Myocyte (in vitro differentiated cells): ENCODE data around the gene TRIO. TPM values are rescaled to one million over a fixed set of nuclear protein-coding genes. Genes with fewer than 3 reads are reported as not detected.

Experiments used
- DNase-seq: peaks from one replicate; pipeline ENCODE4 v3.0.0-alpha.2; 2012; ENCODE audit warnings: low read depth
- total RNA-seq: library from RNA; depleted of rRNA; stranded (reverse); fragments of >200 nt; gene quantifications from 2 replicates; pipeline ENCODE4 v1.2.3, GENCODE V29; 2014

TRIO gene
- total RNA-seq, 1 donor from 2014 or later: 126 TPM

GRCh38 chr5:14244721-14245120, 101.6 kb downstream of the TRIO start:
- DNase-seq: no peak

DNA sequence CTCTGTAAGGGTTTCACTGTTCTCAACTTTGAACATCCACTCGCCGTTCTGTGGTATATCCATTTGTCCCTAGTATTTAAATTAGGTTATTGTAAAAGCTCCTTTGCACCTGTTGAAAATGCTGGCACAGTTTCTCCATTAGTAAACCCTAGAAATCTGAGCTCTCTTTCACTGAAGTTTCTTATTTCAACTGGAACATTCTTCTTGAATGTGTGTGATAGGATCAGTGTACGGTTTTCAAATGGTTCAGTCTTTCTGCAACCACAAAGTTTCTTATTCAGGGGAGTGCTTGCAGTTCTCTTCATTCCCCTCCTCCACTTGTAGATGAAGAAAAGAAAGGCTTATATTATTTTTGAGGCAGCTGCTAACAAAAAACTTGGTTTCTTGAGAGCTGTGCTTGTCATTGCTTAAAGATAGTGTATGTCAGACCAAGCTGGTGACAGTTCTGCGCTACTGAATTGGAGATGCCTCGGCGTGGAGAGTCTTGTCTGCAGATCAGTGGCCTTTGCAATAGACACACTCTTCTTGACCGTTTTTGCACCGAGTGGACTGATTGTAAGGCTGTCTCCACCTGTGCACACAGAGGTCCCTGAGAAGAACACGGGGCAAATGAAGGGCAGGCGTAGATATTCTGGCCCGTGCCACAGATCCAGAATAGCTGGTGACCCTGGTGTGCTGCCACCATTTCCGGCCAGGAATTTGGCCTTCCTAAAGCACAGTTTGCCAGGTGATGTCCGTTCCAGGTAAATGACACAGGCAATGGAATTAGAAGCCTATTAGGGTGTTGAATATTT, 102.2 kb downstream of the TRIO start:
- DNase-seq: peak; percentile 89

GRCh38 chr5:14246350-14247053, 103.4 kb downstream of the TRIO start:
- peak; percentile 50 for DNase-seq

DNA sequence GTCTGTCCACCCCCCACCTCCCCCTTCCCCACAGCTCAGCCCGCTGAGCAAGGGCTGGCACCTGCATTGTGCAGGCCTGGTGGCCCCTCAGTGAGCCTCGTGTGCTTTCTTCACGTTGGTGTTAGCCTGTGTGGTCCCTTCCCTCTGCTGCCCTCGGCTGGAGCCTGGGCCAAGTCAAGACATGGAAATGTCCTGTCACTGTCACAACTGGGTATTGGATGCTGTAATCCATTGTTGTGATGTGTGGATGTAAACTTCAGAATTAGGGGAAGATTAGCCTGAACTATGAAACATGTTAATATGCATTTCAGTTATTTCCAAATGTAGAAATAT, 103.9 kb downstream of the TRIO start:
- no peak for DNase-seq

GRCh38 chr5:14249258-14250082, 106.3 kb downstream of the TRIO start:
- no peak for DNase-seq

DNA sequence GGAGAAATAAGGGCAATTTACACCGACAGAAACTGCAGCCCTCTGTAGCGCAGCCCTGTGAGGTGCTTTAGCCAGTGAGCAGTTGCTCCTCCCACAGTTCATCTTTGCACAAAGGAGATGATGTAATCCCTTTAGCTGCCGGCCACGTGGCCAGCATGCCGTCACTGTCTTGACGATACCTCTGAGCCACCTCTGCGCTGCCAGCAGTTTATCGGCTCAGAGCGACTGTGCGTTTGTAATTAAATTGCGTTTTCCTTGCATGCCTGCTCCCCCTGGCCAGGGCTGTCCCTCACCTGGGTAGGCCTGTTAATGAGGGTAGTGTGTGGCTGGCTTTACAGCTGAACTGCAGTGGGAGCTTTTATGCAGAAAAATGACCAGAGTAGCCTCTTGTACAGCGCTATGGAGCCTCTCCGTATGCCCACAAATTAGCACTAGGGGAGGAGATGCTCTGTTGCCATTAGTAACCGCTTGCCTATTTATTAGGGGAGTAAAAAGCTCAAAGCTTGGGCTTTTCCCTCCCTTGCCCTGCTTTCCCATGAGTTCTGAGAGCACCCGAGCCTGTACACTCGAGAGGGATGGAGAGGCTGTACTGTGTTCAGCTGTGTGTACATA, 107.0 kb downstream of the TRIO start:
- no peak for DNase-seq

DNA sequence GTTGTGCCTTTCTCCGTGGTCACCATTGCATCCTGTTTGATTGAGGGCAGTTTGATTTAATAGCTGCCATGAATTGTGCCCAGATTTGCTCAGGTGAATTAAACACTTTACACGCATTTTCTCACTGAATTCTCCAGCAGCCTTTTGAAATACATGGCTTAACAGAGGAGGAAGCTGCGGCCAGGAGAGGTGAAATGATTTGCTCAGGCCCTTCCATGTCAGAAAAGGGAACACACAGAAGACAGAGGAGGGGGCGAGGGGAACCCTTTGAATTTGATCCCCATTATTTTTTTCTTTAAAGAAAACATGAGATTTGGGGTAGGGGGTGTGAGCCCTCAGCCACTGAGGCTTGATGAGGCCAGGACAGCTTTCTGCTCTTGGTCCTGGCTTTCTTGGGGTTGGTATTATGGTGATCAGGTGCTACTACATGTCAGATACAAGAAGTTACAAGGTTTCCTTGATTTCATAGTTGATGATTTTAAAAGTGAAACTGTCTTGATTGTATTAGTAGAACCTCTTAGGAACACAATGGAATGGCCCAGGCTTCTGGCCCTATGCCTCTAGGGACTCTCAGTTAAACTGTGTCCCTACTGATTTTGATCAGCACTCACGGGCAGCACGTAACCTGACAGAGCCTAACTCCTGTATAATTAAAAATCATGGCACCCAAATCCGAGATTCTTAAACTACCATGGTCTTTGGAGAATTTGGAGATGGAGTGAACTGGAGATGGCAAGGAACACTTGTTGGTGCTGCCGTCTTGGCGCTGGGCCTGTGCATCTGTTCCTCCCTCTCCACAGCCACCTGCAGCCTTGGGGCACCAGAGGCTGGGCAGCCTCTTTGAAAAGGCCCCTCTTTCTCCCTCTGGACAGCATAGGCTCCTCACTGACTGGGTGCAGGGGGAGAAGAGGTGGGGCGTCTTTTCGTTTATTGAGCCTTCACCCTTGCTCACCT, 107.9 kb downstream of the TRIO start:
- DNase-seq: no peak

- no peak for DNase-seq
Measured at GRCh38 chr5:14251733-14252132, 108.6 kb downstream of the TRIO start.

GRCh38 chr5:14252793-14253192, 109.7 kb downstream of the TRIO start:
- DNase-seq: no peak

DNA sequence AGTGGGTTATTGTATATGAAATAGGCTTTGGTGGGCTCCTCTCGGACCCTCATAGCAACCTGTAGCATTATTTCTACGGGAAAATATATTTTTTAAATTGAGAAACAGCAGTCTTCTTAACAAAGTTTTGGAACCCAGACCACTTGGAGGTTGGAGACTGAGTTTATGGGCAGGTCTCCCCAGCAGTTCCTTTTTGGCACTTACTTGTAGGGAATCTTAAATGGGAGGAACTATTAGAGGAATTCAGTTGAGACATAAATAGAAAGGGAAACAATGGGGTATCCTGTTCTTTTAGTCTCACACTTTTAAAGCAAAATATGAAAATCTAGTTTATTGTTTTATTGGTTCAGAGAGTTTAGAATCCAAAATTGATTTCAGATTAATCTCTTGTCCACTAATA, 111.5 kb downstream of the TRIO start:
- DNase-seq: no peak

GRCh38 chr5:14256026-14256690, 113.0 kb downstream of the TRIO start:
- no peak for DNase-seq

- no peak for DNase-seq
Measured at GRCh38 chr5:14256756-14257393, 113.7 kb downstream of the TRIO start.

DNA sequence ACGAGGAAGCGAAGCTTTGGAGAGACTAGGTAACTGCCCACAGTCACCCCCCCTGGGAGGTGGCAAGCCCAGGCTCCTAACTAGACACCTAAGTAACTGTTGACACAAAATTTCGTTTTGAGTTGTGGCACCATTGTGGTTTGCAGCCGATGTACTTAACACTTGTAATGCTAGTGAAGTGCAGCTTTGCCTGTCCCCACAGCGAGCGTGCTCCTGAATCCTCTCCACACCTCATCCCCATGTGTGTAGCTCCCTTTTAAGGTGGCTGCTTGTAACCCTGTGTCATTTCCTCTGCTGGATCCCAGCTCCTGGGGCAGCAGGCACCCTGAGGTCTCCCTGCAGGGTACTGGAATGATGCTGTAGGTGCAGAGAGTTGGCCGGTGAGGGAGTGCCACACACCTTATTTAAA, 114.9 kb downstream of the TRIO start:
- DNase-seq: no peak

- DNase-seq: no peak
Measured at GRCh38 chr5:14258840-14259239, 115.7 kb downstream of the TRIO start.

DNA sequence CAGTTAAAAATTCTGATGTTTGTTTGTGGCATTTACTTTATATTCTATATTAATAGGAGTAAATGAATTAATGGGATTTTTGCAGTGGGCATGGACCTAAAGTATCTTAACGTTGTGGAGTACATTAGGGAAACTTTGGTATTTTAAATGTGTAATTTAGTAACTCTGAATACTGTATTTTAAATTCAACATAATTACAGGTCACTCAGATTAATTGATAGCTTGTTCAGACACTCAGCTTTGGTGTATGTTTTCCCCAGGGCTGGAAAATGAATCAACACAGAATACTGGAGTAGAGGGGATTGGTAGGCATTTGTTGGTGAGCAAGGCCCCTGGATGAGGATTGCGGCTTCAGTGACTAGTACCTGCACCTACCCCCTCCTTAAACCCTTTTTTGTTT, 117.5 kb downstream of the TRIO start:
- DNase-seq: no peak

GRCh38 chr5:14261235-14261634, 118.1 kb downstream of the TRIO start:
- DNase-seq: no peak

DNA sequence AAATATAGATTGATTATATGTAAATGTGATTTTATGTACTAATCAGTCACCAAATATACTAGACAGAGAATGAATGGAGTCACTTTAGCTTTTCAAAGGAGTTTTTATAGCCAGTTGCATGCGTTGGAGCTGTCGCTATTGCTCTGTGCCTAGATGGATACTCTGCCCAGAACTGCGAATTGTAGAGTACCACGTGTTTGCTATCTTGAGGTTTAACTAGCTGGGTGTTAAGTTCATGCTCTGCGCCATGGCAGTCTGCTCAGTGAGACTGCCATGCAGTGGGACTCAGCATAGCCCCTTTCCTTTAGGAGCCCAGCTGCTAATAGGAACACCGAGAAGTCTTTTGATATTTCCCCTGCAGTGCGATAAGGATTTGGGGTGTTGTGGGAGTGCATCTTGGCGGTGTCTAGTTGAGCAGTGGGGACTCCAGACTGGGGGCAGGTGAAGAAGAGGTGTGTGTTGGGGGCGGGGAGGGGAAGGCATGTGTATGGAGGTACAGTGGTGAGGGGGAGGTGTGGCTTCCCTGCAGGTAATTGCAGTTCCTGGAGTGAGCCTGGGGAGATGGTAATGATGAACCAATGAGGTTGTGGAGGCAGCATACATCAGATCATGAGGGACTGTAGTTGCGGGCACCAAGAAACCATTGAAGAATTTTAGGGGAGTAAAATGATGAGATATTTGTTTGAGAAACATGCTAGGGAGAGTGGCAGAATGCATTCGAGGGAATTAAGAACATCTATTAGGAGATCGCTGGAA, 118.9 kb downstream of the TRIO start:
- no peak for DNase-seq

- no peak for DNase-seq
Measured at GRCh38 chr5:14263113-14263512, 120.0 kb downstream of the TRIO start.

- DNase-seq: no peak
Measured at GRCh38 chr5:14263699-14264098, 120.6 kb downstream of the TRIO start.
